Measurements from ENCODE around the gene ZNF563.
A peak's percentile ranks its signal among the peaks of the same experiment; 100 is the strongest.

DNA sequence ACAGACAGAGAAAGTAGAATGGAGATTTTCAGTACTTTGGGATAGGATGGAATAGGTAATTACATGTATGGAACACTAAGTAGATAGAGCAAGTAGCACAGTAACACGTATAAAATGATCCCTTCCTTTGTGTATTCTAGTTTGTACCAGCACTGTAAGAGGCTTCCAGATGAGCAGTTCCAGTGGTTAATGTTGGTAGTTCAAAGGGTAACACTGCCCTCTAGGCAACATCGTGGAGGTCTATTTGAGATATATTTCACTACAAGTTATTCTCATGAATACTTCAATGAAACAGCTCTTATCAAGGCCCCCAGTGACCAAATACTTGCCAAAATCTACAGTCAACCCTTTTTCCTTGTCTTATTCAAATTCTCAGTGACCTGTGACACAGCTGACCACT lies 13.5 kb upstream of the ZNF563 start:
- TF ChIP-seq, protein P1, sequence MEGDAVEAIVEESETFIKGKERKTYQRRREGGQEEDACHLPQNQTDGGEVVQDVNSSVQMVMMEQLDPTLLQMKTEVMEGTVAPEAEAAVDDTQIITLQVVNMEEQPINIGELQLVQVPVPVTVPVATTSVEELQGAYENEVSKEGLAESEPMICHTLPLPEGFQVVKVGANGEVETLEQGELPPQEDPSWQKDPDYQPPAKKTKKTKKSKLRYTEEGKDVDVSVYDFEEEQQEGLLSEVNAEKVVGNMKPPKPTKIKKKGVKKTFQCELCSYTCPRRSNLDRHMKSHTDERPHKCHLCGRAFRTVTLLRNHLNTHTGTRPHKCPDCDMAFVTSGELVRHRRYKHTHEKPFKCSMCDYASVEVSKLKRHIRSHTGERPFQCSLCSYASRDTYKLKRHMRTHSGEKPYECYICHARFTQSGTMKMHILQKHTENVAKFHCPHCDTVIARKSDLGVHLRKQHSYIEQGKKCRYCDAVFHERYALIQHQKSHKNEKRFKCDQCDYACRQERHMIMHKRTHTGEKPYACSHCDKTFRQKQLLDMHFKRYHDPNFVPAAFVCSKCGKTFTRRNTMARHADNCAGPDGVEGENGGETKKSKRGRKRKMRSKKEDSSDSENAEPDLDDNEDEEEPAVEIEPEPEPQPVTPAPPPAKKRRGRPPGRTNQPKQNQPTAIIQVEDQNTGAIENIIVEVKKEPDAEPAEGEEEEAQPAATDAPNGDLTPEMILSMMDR (conservative IDR thresholded peaks at IDR 0.05; ENCODE audit: low read length) = peak; percentile 61
- TF ChIP-seq EZH2phosphoT487 (IDR thresholded peaks at IDR 0.05; ENCODE audit: borderline replicate concordance) = no peak
